C4-2B (cell line): ENCODE measurements around the gene METAP1D.

Experiments used
- ZFX ChIP-seq: fragments of 450-650 bp; IDR thresholded peaks from 2 replicates; pipeline ENCODE4 v1.6.1; 2017
- TF ChIP-seq, protein P1 (sequence below): fragments of 450-650 bp; conservative IDR thresholded peaks from 2 replicates; pipeline ENCODE4 v1.5.1; 2017; ENCODE audit warnings: mild to moderate bottlenecking

DNA sequence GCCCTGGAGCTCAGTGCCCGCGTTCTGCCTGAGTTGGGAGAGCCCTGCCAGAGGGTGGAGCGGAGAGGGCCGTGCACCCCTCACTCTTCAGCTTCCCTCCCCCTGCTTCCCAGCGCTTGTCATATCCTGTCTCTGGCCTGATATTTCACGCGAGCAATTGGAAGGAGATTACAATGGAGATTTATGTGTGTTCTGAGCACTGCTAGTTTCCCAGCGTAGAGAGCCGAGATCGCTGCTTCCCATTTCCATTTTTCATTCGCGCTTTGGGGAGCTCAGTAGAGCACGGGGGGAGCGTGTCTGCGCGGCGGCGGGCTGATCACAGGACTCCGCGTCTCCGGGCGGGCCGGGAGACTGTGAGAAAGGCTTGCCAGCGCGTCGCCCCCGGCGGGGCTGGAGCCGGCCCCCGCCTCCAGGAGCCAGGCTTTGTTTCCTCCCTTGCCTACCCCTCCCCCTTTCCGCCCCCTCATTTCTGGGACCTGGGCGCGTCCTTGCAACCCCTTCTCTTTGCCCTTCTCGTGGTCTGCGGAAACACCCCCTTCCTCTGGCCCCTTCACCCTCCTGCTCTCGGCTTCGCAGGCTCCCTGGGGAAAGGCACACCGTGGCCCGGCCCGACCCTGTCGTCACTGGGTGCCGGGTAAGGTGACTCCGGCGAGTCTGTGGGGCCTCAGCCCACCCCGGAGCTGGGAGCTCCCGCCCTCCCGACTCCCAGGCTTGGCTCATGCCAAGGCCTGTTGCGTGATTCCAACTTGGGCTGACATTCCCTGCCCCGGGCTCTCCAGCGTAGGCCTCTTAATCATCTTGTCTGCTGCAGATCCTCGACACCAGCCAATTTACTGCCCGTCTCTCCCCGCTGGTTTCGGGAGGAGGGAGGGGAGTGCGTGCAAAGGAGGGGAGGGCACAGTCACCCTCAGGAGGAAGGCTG lies 97.1 kb downstream of the METAP1D start:
- TF ChIP-seq, protein P1, sequence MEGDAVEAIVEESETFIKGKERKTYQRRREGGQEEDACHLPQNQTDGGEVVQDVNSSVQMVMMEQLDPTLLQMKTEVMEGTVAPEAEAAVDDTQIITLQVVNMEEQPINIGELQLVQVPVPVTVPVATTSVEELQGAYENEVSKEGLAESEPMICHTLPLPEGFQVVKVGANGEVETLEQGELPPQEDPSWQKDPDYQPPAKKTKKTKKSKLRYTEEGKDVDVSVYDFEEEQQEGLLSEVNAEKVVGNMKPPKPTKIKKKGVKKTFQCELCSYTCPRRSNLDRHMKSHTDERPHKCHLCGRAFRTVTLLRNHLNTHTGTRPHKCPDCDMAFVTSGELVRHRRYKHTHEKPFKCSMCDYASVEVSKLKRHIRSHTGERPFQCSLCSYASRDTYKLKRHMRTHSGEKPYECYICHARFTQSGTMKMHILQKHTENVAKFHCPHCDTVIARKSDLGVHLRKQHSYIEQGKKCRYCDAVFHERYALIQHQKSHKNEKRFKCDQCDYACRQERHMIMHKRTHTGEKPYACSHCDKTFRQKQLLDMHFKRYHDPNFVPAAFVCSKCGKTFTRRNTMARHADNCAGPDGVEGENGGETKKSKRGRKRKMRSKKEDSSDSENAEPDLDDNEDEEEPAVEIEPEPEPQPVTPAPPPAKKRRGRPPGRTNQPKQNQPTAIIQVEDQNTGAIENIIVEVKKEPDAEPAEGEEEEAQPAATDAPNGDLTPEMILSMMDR = no peak
- no peak for TF ChIP-seq ZFX
